ENCODE results near the gene RMP24.

The RMP24 gene

GRCh38 chr18:35941299-35941698 lies 31.2 kb upstream of the RMP24 start:
- no peak overlapping the region for H3K4me3 ChIP-seq (replicated peaks in 1 of 3; ENCODE audit: insufficient read depth in 1 of 3, low read depth in 2 of 3, low read length in 3 of 3)
- CTCF ChIA-PET (ENCODE audit: low intra/inter-chr PET ratio, low total read pairs) = no interaction called here
- H3K36me3 ChIP-seq (replicated peaks in 1 of 2; ENCODE audit: control insufficient read depth in 1 of 2, insufficient read depth in 2 of 2, low read length in 2 of 2) = no peaks in the 10 kb centered on the region
- ATAC-seq = no peak
- POLR2A ChIA-PET = no interaction called here
- no peaks in the 10 kb centered on the region for H3K9me3 ChIP-seq (ENCODE audit: low read length)
- intact Hi-C loops (cut with micrococcal nuclease; ENCODE audit: unreplicated experiment) (no loop called here), in situ Hi-C loops (cut with HindIII; ENCODE audit: extremely low pct_ligation_motif_present, low pct_unique_long_range_greater_than_20kb) (no loop called here)
- DNase-seq (ENCODE audit: low spot score) = no peak
- WGBS (ENCODE audit: low lambda C conversion rate) = 38% methylated on average over 6 of the region's 6 CpGs
- no peak overlapping the region for H3K9ac ChIP-seq (ENCODE audit: insufficient read depth, low read depth, low read length)
- no peaks in the 10 kb centered on the region for H3K4me1 ChIP-seq (ENCODE audit: insufficient read depth, low read length)
- H3K27me3 ChIP-seq (ENCODE audit: control insufficient read depth in 1 of 2, insufficient read depth in 2 of 2, low read length in 2 of 2) = no peaks in the 10 kb centered on the region
- no peak for TF ChIP-seq E2F2 (CRISPR knock-in tag; IDR thresholded peaks at IDR 0.05; ENCODE audit: borderline replicate concordance)
- TF ChIP-seq SMAD1 (CRISPR knock-in tag; IDR thresholded peaks at IDR 0.05; ENCODE audit: borderline replicate concordance, low read depth) = no peak
- no peak for TF ChIP-seq ZSCAN9 (CRISPR knock-in tag; IDR thresholded peaks at IDR 0.05; ENCODE audit: borderline replicate concordance)
- no peak for TF ChIP-seq ZEB1 (IDR thresholded peaks at IDR 0.05; ENCODE audit: insufficient replicate concordance, low read depth)
- TF ChIP-seq FOXK1 (CRISPR knock-in tag; IDR thresholded peaks at IDR 0.05; ENCODE audit: borderline replicate concordance, low read depth) = no peak
- no peak for TF ChIP-seq SAP130 (CRISPR knock-in tag; IDR thresholded peaks at IDR 0.05; ENCODE audit: low read depth)
- no peak for TF ChIP-seq MTA1 (CRISPR knock-in tag; IDR thresholded peaks at IDR 0.05; ENCODE audit: borderline replicate concordance)
- TF ChIP-seq ZBTB37 (CRISPR knock-in tag; IDR thresholded peaks at IDR 0.05) = no peak
- TF ChIP-seq ZBTB39 (CRISPR knock-in tag; IDR thresholded peaks at IDR 0.05) = no peak
- TF ChIP-seq HIC2 (CRISPR knock-in tag; IDR thresholded peaks at IDR 0.05; ENCODE audit: low read depth) = no peak
- TF ChIP-seq PPARG (CRISPR knock-in tag; conservative IDR thresholded peaks at IDR 0.05) = no peak
- TF ChIP-seq ZNF550 (CRISPR knock-in tag; IDR thresholded peaks at IDR 0.05; ENCODE audit: borderline replicate concordance) = no peak
- no peak for TF ChIP-seq IKZF4 (CRISPR knock-in tag; IDR thresholded peaks at IDR 0.05; ENCODE audit: borderline replicate concordance, low read depth, not compliant biosample characterization)
- no peak for TF ChIP-seq PHB2 (IDR thresholded peaks at IDR 0.05; ENCODE audit: partially characterized antibody)
- no peak for TF ChIP-seq ZNF576 (CRISPR knock-in tag; IDR thresholded peaks at IDR 0.05)
- no peak for TF ChIP-seq KMT2B (CRISPR knock-in tag; IDR thresholded peaks at IDR 0.05)
- no peak for TF ChIP-seq GMEB1 (CRISPR knock-in tag; IDR thresholded peaks at IDR 0.05; ENCODE audit: borderline replicate concordance)
- no peak overlapping the region for H2AFZ ChIP-seq (ENCODE audit: low read length)
- no peak overlapping the region for H3K27ac ChIP-seq (ENCODE audit: extremely low read length, insufficient read depth, low read length)
- H3K79me2 ChIP-seq (ENCODE audit: insufficient read depth, low read length) = no peaks in the 10 kb centered on the region
- H4K20me1 ChIP-seq (ENCODE audit: insufficient read depth, low read length) = no peaks in the 10 kb centered on the region
- no TSS peak for BruUV-seq (replicated peaks)
- H3K4me2 ChIP-seq (ENCODE audit: low read depth, low read length) = no peak overlapping the region
- no peak for FAIRE-seq
